Liver (tissue), 3 donors: Measurements from ENCODE around the gene ZNF717.
"Not testable (repeated sequence)": the region's sequence is repeated elsewhere in the genome, so short reads cannot be mapped to it uniquely, and the experiment has no call there.

ENCODE experiments used
- EGR1 ChIP-seq, 2 donors: IDR thresholded peaks; 2 replicates each; pipeline ENCODE4 v1.6.1; 2016 to 2018; ENCODE audit warnings: antibody characterized with exemption in 2 of 2, low read depth in 2 of 2
- FOXA1 ChIP-seq: IDR thresholded peaks from 2 replicates; pipeline ENCODE4 v1.6.1; 2016; ENCODE audit warnings: antibody characterized with exemption
- GABPA ChIP-seq, 2 donors: IDR thresholded peaks in 1 of 2; conservative IDR thresholded peaks in 1 of 2; 2 replicates each; pipeline ENCODE4 v1.6.1; 2016; ENCODE audit warnings: antibody characterized with exemption in 2 of 2, mild to moderate bottlenecking in 1 of 2, moderate library complexity in 1 of 2
- HNF4A ChIP-seq, 2 donors: conservative IDR thresholded peaks; 2 replicates each; pipeline ENCODE4 v1.6.1; 2016; ENCODE audit warnings: antibody characterized with exemption in 2 of 2, mild to moderate bottlenecking in 2 of 2
- HNF4G ChIP-seq: IDR thresholded peaks from 2 replicates; pipeline ENCODE4 v1.6.1; 2016; ENCODE audit warnings: antibody characterized with exemption
- NR2F2 ChIP-seq: IDR thresholded peaks from 2 replicates; pipeline ENCODE4 v1.6.1; 2016; ENCODE audit warnings: antibody characterized with exemption
- TAF1 ChIP-seq: conservative IDR thresholded peaks from 2 replicates; pipeline ENCODE4 v1.6.1; 2016; ENCODE audit warnings: antibody characterized with exemption, mild to moderate bottlenecking
- YY1 ChIP-seq: IDR thresholded peaks from 2 replicates; pipeline ENCODE4 v1.6.1; 2016; ENCODE audit warnings: antibody characterized with exemption, mild to moderate bottlenecking
- TF ChIP-seq, protein P1 (sequence below): fragments of 150-350 bp; IDR thresholded peaks from 2 replicates; pipeline ENCODE4 v1.5.1; 2017; ENCODE audit warnings: improper control_type of control experiment, low read depth, low read length; ENCODE audit not compliant: missing input control
- TF ChIP-seq, protein P2 (sequence below): IDR thresholded peaks from 2 replicates; pipeline ENCODE4 v1.6.1; 2016; ENCODE audit warnings: antibody characterized with exemption, mild to moderate bottlenecking
- TF ChIP-seq, protein P3 (sequence below): IDR thresholded peaks from 2 replicates; pipeline ENCODE4 v1.6.1; 2016; ENCODE audit warnings: antibody characterized with exemption
- TF ChIP-seq, protein P4 (sequence below): IDR thresholded peaks from 2 replicates; pipeline ENCODE4 v1.6.1; 2016; ENCODE audit warnings: antibody characterized with exemption
- TF ChIP-seq, protein P5 (sequence below): IDR thresholded peaks from 2 replicates; pipeline ENCODE4 v1.6.1; 2016; ENCODE audit warnings: antibody characterized with exemption
- donor health status: healthy.
- donor health status: healthy.

DNA sequence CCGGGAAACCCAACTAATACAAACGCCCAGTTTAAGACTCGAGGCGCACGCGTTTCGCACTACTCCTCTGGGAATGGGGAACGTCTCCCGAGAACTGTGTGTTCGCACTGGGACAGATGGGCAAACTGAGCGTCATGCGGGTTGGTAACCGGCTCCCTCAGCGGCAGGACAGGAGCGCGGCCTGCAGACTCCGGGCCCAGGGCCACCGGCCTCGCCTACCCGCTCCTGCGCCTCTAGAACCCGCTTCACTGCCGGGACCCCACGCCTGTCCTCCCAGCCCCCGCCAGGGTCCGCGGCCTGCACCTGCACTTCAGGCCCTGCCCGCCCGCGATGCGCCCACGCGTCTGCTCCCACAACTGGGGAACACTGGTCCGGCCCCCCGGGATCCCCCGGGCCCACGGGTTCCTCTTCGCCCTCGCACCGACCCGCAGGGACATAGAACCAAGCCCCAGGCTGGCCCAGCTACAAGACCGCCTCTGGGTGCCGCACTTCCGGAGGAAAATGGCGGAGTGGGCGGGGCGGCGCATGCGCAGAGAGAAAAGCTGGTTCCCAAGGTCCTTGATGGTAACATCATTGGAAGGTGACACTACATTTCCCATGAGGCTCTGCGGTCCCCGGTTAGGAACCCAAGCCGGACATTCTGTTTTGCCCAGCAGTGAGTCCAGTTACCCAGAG lies at the start of gene ZNF717:
- TF ChIP-seq, protein P1, sequence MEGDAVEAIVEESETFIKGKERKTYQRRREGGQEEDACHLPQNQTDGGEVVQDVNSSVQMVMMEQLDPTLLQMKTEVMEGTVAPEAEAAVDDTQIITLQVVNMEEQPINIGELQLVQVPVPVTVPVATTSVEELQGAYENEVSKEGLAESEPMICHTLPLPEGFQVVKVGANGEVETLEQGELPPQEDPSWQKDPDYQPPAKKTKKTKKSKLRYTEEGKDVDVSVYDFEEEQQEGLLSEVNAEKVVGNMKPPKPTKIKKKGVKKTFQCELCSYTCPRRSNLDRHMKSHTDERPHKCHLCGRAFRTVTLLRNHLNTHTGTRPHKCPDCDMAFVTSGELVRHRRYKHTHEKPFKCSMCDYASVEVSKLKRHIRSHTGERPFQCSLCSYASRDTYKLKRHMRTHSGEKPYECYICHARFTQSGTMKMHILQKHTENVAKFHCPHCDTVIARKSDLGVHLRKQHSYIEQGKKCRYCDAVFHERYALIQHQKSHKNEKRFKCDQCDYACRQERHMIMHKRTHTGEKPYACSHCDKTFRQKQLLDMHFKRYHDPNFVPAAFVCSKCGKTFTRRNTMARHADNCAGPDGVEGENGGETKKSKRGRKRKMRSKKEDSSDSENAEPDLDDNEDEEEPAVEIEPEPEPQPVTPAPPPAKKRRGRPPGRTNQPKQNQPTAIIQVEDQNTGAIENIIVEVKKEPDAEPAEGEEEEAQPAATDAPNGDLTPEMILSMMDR: not testable (repeated sequence)
- TF ChIP-seq, protein P2, sequence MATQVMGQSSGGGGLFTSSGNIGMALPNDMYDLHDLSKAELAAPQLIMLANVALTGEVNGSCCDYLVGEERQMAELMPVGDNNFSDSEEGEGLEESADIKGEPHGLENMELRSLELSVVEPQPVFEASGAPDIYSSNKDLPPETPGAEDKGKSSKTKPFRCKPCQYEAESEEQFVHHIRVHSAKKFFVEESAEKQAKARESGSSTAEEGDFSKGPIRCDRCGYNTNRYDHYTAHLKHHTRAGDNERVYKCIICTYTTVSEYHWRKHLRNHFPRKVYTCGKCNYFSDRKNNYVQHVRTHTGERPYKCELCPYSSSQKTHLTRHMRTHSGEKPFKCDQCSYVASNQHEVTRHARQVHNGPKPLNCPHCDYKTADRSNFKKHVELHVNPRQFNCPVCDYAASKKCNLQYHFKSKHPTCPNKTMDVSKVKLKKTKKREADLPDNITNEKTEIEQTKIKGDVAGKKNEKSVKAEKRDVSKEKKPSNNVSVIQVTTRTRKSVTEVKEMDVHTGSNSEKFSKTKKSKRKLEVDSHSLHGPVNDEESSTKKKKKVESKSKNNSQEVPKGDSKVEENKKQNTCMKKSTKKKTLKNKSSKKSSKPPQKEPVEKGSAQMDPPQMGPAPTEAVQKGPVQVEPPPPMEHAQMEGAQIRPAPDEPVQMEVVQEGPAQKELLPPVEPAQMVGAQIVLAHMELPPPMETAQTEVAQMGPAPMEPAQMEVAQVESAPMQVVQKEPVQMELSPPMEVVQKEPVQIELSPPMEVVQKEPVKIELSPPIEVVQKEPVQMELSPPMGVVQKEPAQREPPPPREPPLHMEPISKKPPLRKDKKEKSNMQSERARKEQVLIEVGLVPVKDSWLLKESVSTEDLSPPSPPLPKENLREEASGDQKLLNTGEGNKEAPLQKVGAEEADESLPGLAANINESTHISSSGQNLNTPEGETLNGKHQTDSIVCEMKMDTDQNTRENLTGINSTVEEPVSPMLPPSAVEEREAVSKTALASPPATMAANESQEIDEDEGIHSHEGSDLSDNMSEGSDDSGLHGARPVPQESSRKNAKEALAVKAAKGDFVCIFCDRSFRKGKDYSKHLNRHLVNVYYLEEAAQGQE: peak; percentile 53
- TF ChIP-seq, protein P3, sequence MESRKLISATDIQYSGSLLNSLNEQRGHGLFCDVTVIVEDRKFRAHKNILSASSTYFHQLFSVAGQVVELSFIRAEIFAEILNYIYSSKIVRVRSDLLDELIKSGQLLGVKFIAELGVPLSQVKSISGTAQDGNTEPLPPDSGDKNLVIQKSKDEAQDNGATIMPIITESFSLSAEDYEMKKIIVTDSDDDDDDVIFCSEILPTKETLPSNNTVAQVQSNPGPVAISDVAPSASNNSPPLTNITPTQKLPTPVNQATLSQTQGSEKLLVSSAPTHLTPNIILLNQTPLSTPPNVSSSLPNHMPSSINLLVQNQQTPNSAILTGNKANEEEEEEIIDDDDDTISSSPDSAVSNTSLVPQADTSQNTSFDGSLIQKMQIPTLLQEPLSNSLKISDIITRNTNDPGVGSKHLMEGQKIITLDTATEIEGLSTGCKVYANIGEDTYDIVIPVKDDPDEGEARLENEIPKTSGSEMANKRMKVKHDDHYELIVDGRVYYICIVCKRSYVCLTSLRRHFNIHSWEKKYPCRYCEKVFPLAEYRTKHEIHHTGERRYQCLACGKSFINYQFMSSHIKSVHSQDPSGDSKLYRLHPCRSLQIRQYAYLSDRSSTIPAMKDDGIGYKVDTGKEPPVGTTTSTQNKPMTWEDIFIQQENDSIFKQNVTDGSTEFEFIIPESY: not testable (repeated sequence)
- TF ChIP-seq, protein P4, sequence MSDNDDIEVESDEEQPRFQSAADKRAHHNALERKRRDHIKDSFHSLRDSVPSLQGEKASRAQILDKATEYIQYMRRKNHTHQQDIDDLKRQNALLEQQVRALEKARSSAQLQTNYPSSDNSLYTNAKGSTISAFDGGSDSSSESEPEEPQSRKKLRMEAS: not testable (repeated sequence)
- not testable (repeated sequence) for TF ChIP-seq NR2F2; TAF1; FOXA1; HNF4G; HNF4A (conservative IDR thresholded peaks at IDR 0.05); EGR1 (IDR thresholded peaks at IDR 0.05; ENCODE audit: low read depth in 2 of 2)
- TF ChIP-seq, protein P5, sequence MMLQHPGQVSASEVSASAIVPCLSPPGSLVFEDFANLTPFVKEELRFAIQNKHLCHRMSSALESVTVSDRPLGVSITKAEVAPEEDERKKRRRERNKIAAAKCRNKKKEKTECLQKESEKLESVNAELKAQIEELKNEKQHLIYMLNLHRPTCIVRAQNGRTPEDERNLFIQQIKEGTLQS: not testable (repeated sequence)
- TF ChIP-seq GABPA (IDR thresholded peaks at IDR 0.05 in 1 of 2, conservative IDR thresholded peaks at IDR 0.05 in 1 of 2) (peak in 1 of 2 donors; percentile 84), YY1 (peak; percentile 97)
